Stimulated activated naive CD8-positive, alpha-beta T cell treated with anti-CD3 and anti-CD28 coated beads, Interleukin-15, amount 100 ng/mL, for 72 hours (primary cell): ENCODE results near the gene CNST.
A peak's percentile ranks its signal among the peaks of the same experiment; 100 is the strongest.
"Not testable (repeated sequence)": the region's sequence is repeated elsewhere in the genome, so short reads cannot be mapped to it uniquely, and the experiment has no call there.

ENCODE experiments used
- ATAC-seq: fragments of 150-1000 bp; cut with Tn5 transposase; 2 replicates; pipeline ENCODE4 v1.10.0; 2021; ENCODE audit warnings: mild to moderate bottlenecking, moderate library complexity
- DNase-seq, 2 donors: peaks; one replicate each; pipeline ENCODE4 v3.0.0; 2021 to 2022
- H3K27ac Mint-ChIP-seq, 2 donors: one replicate each; pipeline ENCODE4 v1.8.0; 2022; ENCODE audit warnings: mild to moderate bottlenecking in 2 of 2, mixed read lengths in 2 of 2, moderate library complexity in 2 of 2
- H3K27me3 Mint-ChIP-seq: one replicate; pipeline ENCODE4 v1.8.0; 2022; ENCODE audit warnings: mixed read lengths
- H3K4me1 Mint-ChIP-seq: one replicate; pipeline ENCODE4 v1.8.0; 2022; ENCODE audit warnings: mild to moderate bottlenecking, mixed read lengths
- H3K4me3 Mint-ChIP-seq, 2 donors: one replicate each; pipeline ENCODE4 v1.8.0; 2022; ENCODE audit warnings: mild to moderate bottlenecking in 2 of 2, mixed read lengths in 2 of 2, moderate library complexity in 1 of 2
- H3K9me3 Mint-ChIP-seq, 2 donors: one replicate each; pipeline ENCODE4 v1.8.0; 2022; ENCODE audit warnings: mixed read lengths in 2 of 2

The CNST gene

DNA sequence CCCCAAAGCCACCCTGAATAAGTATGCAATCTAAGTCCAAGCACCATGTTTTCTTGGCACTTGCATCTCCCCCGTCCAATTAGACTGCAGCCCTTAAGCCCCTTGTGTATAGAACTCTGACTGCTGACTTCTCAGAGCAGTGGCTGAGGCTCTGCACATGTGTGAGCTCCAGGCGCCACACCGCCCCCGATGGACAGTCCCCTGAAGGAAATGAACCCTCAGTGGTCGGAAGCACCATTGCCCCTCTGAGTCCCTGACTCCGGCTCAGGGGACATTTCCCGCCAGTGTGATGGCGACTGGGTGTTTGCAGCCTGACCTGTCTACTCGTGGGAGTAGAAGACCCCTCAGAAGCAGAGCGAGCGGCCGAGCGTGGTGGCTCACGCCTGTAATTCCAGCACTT lies 120.7 kb downstream of the CNST start:
- Mint-ChIP-seq H3K9me3 (no peaks in the 10 kb centered on the region), H3K4me1 (peaks cover 9% of the 10 kb centered on the region), H3K27ac (no peak overlapping the region), H3K27me3 (no peaks in the 10 kb centered on the region), H3K4me3 (no peak overlapping the region)
- no peak for ATAC-seq
- DNase-seq: no peak

DNA sequence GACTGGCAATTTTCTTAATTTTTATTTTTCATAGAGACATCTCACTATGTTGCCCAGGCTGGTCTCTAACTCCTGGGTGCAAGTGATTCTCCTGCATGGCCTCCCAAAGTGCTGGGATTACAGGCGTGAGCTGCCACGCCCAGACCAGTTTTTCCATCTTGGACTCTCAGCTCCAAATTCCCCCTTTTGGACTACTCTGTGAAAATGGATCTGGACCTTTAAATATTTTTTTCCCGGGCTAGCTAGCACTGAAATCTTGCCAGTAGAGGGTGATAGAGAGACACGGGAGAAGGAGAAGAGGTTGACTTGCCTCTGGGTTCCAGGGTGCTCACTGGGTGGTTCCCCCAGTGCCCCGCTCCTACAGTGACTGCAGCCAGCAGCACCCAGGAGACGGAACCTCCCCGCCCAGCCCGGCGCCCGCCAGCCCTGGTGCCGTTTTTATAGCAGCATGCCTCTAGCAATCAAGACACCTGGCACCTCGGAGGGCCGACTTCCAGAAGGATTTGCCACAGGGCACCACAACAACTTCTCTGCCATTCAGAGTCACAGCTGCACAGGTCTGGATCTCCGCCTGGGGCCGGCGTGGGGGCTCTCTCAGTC lies 123.3 kb downstream of the CNST start:
- H3K4me1 Mint-ChIP-seq: peaks cover 9% of the 10 kb centered on the region
- ATAC-seq (peak; percentile 96), DNase-seq (peak; percentile 48 to 51)
- H3K27ac Mint-ChIP-seq: no peak overlapping the region
- no peaks in the 10 kb centered on the region for H3K27me3 Mint-ChIP-seq
- H3K4me3 Mint-ChIP-seq: peak overlapping the region; percentile 54 to 68
- peaks cover 0 to 7% of the 10 kb centered on the region in 2 donors for H3K9me3 Mint-ChIP-seq

DNA sequence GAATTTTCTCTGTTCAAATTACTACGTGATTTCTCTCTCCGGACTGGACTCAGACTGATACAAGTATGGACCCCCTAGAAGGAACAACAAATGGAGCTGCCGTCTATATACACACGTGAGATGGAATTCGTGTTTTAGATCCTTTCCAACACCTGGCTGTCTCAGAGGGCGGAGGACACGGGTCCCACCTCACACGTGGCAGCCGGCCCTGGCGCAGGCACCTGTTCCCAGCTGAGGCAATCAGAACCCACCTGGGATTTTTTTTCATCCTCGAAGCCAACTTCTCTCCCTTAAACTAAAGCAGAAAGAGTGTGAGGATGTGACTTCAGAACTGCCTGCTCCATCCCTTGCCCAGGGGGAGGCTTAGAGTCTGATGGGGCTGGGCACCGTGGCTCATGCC lies 123.8 kb downstream of the CNST start:
- peaks cover 0 to 7% of the 10 kb centered on the region in 2 donors for H3K9me3 Mint-ChIP-seq
- ATAC-seq: no peak
- DNase-seq: no peak
- no peak overlapping the region for H3K4me3 Mint-ChIP-seq
- peaks cover 9% of the 10 kb centered on the region for H3K4me1 Mint-ChIP-seq
- no peaks in the 10 kb centered on the region for H3K27me3 Mint-ChIP-seq
- H3K27ac Mint-ChIP-seq: no peak overlapping the region

DNA sequence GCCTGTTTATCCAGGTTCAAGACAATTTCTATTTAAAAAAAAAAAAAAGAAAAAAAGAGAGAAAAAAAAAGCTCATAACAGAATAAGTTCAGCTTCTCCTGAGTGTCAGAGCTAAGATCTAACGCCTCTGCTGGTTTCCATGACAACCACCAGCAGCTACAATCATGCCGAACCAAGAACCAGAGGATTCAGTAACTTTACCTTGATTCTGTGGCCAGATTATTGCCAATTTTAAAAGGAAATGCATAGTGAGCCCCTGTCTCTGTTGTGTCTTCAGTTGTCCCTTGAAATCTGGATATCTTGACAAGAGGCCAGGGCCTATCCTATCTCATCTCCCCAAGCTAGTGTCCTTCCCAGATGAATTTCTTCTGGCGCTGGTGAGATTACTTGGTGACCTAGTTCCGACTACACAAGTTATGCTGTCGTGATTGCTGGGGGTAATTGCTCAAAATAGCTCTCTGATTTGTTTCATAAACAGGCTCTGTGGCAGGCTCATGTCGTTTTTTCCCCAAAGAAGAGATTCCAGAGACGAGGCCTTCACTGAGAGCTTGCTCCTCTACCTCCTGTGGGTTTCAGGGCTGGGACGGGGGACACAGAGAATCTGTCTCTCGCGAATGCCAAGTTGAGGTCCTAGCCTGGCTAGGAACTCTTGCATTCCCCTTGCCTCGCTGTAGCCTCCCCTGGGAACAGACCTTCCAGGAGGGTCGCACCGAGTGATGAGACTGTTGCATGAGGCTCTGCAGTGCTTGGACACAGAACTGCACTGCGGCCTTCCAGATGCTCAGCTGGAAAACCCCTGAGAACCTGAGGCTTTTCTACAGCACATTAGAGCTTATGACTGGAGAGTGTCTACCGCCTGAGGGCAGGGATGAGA lies 125.6 kb downstream of the CNST start:
- ATAC-seq: no peak
- no peak overlapping the region for H3K4me3 Mint-ChIP-seq
- H3K27ac Mint-ChIP-seq: no peak overlapping the region
- peaks cover 0 to 7% of the 10 kb centered on the region in 2 donors for H3K9me3 Mint-ChIP-seq
- H3K4me1 Mint-ChIP-seq: peaks cover 17% of the 10 kb centered on the region
- no peaks in the 10 kb centered on the region for H3K27me3 Mint-ChIP-seq
- DNase-seq: no peak

DNA sequence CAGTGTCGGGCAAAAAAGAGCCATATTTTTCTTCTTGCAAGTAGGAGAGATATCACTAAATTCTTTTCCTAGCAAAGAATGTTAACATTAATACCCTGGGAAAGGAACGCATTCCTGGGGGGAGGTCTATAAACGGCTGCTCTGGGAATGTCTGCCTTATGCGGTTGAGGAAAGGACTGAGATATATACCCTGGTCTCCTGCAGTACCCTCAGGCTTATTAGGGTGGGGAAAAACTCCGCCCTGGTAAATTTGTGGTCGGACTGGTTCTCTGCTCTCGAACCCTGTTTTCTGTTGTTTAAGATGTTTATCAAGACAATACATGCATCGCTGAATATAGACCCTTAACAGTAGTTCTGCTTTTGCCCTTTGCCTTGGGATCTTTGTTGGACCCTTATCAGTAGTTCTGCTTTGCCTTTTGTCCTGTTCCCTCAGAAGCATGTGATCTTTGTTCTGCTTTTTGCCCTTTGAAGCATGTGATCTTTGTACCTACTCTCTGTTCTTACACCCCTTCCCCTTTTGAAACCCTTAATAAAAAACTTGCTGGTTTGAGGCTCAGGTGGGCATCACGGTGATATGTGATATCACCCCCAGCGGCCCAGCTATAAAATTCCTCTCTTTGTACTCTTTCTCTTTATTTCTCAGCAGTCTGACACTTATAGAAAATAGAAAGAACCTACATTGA lies 128.1 kb downstream of the CNST start:
- not testable (repeated sequence) for H3K9me3 Mint-ChIP-seq, H3K27ac Mint-ChIP-seq, DNase-seq, ATAC-seq, H3K27me3 Mint-ChIP-seq, H3K4me3 Mint-ChIP-seq
- peaks cover 28% of the 10 kb centered on the region for H3K4me1 Mint-ChIP-seq

DNA sequence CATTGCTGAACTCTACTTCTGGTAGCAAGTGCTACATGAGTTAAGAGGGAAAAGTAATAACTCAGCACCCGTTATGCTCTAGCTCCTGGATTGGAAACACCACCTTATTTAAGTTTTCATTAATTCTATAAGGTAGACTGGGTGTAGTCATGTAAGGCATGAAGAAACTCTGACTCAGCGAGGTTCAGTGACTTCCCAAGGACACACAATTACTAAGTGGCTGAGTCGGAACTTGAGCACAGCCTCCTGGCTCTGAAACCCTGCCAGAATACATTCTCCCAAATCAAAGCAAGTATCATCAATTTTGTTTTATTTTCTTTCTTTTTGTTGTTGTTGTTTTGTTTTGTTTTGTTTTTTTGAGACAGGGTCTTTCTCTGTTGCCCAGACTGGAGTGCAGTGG lies 128.9 kb downstream of the CNST start:
- Mint-ChIP-seq H3K27ac (no peak overlapping the region), H3K4me1 (peaks cover 22% of the 10 kb centered on the region), H3K9me3 (peaks cover 0 to 7% of the 10 kb centered on the region in 2 donors), H3K4me3 (no peak overlapping the region), H3K27me3 (no peaks in the 10 kb centered on the region)
- ATAC-seq (no peak), DNase-seq (no peak)

DNA sequence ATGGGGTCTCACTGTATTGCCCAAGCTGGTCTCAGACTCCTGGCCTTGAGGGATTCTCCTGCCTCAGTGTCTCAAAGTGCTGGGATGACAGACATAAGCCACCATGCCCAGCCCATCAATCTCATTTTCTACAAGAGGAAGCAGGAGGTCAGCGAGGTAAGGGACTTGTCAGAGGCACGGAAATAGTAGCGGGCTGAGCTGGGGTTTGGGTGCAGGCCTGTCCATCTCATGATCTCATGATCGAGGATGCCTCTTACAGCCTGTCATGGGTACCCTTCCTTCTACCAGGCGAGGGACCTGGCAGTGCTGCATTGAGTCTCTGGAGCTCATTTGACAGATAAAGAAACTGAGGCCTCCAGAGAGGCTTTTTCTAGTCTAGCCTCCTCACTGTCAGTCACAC lies 129.4 kb downstream of the CNST start:
- ATAC-seq (no peak), DNase-seq (no peak)
- H3K4me3 Mint-ChIP-seq: no peak overlapping the region
- peaks cover 0 to 7% of the 10 kb centered on the region in 2 donors for H3K9me3 Mint-ChIP-seq
- H3K4me1 Mint-ChIP-seq: peaks cover 21% of the 10 kb centered on the region
- H3K27me3 Mint-ChIP-seq: no peaks in the 10 kb centered on the region
- H3K27ac Mint-ChIP-seq: no peak overlapping the region

DNA sequence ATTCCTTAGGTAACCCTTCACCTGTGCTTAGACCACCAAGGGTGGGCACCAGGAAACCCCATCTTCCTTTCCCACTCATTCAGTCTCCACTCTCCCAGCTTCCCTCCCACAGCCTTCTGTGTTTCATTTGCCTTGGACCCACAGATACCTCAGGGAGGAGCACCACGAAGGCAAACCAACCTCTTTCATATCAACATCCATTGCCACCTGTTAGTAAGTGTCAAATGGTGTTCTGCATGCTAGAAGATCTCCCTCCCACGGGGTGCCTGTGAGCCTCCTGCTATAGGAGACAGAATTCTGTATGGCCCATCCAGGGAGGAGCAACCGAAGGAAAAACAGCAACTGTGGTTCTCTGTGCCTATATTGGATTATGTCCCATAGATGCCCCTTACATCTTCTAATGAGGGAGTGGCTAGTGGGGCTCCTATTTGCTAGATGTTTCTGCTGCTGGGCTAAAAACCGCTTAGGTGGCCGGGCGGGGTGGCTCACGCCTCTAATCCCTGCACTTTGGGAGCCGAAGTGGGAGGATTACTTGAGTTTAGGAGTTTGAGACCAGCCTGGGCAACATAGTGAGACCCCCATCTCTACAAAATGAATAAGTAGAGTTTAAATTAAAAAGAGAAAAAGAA lies 132.3 kb downstream of the CNST start:
- DNase-seq (no peak), ATAC-seq (no peak)
- peaks cover 21% of the 10 kb centered on the region for H3K4me1 Mint-ChIP-seq
- H3K27ac Mint-ChIP-seq: peak overlapping the region; percentile 6 to 92
- H3K27me3 Mint-ChIP-seq: peaks cover 4% of the 10 kb centered on the region
- H3K9me3 Mint-ChIP-seq: no peaks in the 10 kb centered on the region
- peak overlapping the region; percentile 27 to 58 for H3K4me3 Mint-ChIP-seq

DNA sequence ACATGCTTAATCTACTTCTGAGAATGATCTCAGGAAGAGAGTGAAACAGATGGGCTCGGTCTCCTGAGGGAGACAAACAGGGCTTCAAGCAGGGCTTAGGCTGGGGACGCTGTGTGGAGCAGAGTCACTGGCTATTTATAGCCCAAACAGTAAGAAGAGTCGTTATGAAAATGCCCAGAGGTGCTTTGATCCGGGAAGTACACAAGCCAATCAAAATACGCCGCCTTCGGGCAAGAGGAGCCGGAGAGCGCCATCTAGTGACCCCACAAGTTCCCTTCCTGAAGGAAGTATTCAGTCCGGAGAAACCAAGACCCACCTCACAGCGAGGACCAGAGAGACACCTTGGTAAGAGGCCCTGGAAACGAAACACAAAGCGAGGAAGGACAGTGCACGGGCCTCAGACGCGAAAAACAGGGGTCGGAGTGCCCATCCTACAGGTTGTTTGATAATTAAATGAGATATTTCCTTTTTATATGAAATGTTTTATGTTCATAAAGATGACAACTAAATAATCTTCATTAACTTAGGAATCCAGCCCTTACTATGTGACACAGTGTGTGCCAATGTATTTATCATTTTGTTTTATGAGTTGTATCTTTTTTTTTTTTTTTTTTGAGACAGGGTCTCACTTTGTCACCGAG lies 133.0 kb downstream of the CNST start:
- peak; percentile 81 to 87 for DNase-seq
- peak; percentile 99 for ATAC-seq
- Mint-ChIP-seq H3K27ac (peak overlapping the region; percentile 6 to 92), H3K4me3 (peak overlapping the region; percentile 27 to 58), H3K4me1 (peaks cover 21% of the 10 kb centered on the region), H3K9me3 (no peaks in the 10 kb centered on the region), H3K27me3 (peaks cover 10% of the 10 kb centered on the region)

DNA sequence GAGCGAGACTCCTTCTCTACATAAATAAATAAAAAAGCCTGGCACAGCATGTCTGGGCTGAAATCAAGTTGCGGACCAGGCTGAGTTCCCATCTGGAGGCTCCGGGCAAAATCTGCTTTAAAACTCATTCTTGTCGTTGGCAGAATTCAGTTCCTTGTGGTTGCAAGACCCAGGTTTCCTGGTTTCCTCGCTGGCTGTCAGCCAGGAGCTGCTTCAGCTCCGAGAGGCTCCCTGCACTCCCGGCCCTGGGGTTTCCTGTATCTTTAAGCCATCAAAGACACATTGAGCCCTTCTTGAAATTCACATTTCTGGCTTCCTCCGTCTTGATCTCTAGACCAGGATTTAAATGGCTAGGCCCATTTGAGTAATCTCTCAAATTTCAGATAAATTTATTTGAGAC lies 137.3 kb downstream of the CNST start:
- ATAC-seq: no peak

DNA sequence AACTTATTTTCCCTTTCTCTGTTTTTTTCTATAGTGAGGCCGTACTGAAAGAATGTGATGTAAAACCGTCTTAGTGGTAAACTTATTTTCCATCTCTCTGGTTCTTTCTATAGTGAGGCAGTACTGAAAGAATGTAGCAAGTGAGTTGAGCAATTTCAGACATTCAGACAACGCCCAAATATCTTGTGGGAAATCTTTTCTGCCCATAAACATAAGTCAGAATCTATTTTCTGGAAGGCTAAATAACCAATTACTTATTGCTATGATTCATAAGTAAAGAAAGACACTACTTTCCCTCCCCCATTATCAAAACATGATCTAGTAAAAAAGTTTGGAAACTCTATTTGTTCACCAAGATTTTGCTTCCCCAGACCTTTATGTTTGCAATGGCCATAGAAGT lies 139.1 kb downstream of the CNST start:
- Mint-ChIP-seq H3K27ac (no peak overlapping the region), H3K27me3 (peaks cover 14% of the 10 kb centered on the region), H3K4me3 (no peak overlapping the region), H3K9me3 (peaks cover 0 to 8% of the 10 kb centered on the region in 2 donors), H3K4me1 (no peaks in the 10 kb centered on the region)
- no peak for ATAC-seq
- DNase-seq: no peak

More for the DNA sequence above, 137.3 kb downstream of the CNST start:
- peaks cover 14% of the 10 kb centered on the region for H3K27me3 Mint-ChIP-seq
- no peak overlapping the region for H3K27ac Mint-ChIP-seq
- DNase-seq: no peak
- no peak overlapping the region for H3K4me3 Mint-ChIP-seq
- H3K4me1 Mint-ChIP-seq: peaks cover 10% of the 10 kb centered on the region
- no peaks in the 10 kb centered on the region for H3K9me3 Mint-ChIP-seq

DNA sequence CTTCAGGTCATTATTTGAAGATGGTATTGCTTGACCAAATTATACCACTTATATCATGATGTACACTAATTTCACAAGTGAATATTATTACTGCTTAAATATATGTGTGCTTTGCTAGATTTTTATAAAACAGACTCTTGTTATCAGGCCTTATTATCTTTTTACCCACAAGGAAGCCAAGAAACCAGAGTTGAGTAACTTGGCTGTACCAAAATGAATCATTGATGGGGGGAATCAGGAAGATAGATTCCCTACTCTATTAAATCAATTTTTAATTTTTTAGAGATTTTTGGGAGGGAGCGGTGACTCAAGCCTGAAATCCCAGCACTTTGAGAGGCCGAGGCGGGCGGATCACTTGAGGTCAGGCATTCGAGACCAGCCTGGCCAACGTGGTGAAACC lies 141.9 kb downstream of the CNST start:
- H3K4me1 Mint-ChIP-seq: no peaks in the 10 kb centered on the region
- H3K9me3 Mint-ChIP-seq: peaks cover 0 to 21% of the 10 kb centered on the region in 2 donors
- DNase-seq: no peak
- H3K27ac Mint-ChIP-seq: no peak overlapping the region
- no peak overlapping the region for H3K4me3 Mint-ChIP-seq
- ATAC-seq: no peak
- peaks cover 29% of the 10 kb centered on the region for H3K27me3 Mint-ChIP-seq

DNA sequence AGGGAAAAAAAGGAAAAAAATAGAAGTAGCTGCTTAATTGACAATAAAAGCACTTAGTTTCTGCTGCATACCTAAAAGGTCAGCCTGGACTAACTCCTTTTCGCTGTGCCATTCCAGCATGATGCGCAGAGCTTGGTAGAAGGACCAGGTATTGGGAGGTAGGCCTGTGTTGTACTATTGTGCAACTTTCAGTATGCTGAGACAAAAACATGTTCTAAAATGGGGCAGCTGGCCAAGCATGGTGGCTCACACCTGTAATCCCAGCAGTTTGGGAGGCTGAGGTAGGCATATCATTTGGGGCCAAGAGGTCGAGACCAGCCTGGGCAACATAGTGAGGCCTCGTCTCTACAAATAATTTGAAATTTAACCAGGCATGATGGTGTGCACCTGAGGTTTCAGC lies 142.9 kb downstream of the CNST start:
- DNase-seq (no peak), ATAC-seq (no peak)
- peaks cover 0 to 21% of the 10 kb centered on the region in 2 donors for H3K9me3 Mint-ChIP-seq
- H3K4me1 Mint-ChIP-seq: no peaks in the 10 kb centered on the region
- H3K27me3 Mint-ChIP-seq: peaks cover 19% of the 10 kb centered on the region
- no peak overlapping the region for H3K27ac Mint-ChIP-seq
- no peak overlapping the region for H3K4me3 Mint-ChIP-seq

DNA sequence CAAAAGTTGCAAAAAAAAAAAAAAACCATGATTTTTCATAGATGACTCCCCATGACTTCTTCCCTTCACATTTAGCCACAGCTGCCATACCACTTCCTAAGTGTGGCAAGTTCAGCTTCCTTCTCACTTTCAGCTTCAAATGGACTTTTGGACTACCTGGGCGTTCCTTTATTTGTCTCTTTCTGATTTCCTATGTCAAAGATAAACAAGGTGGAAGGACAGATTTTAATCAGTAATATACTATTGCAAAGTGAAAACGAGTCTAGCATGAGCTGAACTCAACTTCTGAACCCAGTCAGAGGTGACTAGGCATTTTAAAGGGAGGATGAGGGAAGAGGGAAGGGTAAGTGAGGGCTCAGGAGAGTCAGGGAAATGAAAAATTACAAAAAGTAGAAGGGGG lies 143.6 kb downstream of the CNST start:
- no peak for DNase-seq
- H3K9me3 Mint-ChIP-seq: peaks cover 0 to 21% of the 10 kb centered on the region in 2 donors
- H3K4me3 Mint-ChIP-seq: no peak overlapping the region
- H3K27me3 Mint-ChIP-seq: peaks cover 15% of the 10 kb centered on the region
- H3K27ac Mint-ChIP-seq: no peak overlapping the region
- no peak for ATAC-seq
- H3K4me1 Mint-ChIP-seq: no peaks in the 10 kb centered on the region

DNA sequence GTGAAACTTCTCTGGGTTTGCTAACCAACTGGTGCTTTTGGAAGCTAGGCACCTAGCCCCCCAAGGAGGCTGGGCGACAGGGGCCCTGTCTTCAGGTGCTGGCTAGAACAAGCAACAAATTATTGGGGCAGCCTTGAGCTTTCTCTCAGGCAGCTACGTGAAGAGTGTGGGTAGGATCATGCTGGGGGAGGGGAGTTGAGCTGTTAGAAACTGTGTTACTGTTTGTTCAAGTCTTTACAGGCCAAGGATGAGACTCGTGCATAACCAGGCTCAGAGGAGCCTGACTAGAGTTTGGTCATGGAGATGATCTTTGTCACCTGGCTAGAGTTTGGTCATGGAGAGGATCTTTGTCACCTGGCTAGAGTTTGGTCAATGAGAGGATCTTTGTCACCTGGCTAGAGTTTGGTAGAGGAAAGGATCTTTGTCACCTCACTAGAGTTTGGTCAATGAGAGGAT lies 145.3 kb downstream of the CNST start:
- Mint-ChIP-seq H3K27ac (no peak overlapping the region), H3K27me3 (peaks cover 22% of the 10 kb centered on the region), H3K9me3 (peaks cover 0 to 21% of the 10 kb centered on the region in 2 donors), H3K4me3 (no peak overlapping the region), H3K4me1 (no peaks in the 10 kb centered on the region)
- ATAC-seq: no peak
- no peak for DNase-seq
